WTC11 (cell line): ENCODE measurements around the gene EEA1. TPM values are rescaled to one million over a fixed set of nuclear protein-coding genes. Genes with fewer than 3 reads are reported as not detected.

Experiments
- ATAC-seq: fragments of 200-7000 bp; cut with Tn5 transposase; 2 replicates; pipeline ENCODE4 v1.10.0; 2021; ENCODE audit warnings: mild to moderate bottlenecking, moderate library complexity
- CTCF ChIA-PET: fragments of 300-600 bp; sonication (Branson Sonifier 250); formaldehyde crosslinking; loops from one replicate; lab custom pipeline; 2021; ENCODE audit warnings: antibody characterized with exemption; lab: Charles Lee
- POLR2A ChIA-PET: fragments of 350-600 bp; sonication (Branson Sonifier 250); formaldehyde crosslinking; loops from one replicate; lab custom pipeline; 2021; ENCODE audit warnings: antibody characterized with exemption; lab: Charles Lee
- DNase-seq: peaks from one replicate; pipeline ENCODE4 v3.0.0; 2021; ENCODE audit warnings: low spot score
- H3K27ac Mint-ChIP-seq: 2 replicates; pipeline ENCODE4 v1.8.0; 2021; ENCODE audit warnings: mixed read lengths
- H3K27me3 Mint-ChIP-seq: 2 replicates; pipeline ENCODE4 v1.8.0; 2021; ENCODE audit warnings: low read depth, mild to moderate bottlenecking, moderate library complexity, mixed read lengths
- H3K36me3 Mint-ChIP-seq: 2 replicates; pipeline ENCODE4 v1.8.0; 2021; ENCODE audit warnings: mixed read lengths
- H3K4me1 Mint-ChIP-seq: 2 replicates; pipeline ENCODE4 v1.8.0; 2022; ENCODE audit warnings: mixed read lengths
- H3K4me3 Mint-ChIP-seq: 2 replicates; pipeline ENCODE4 v1.8.0; 2021; ENCODE audit warnings: mild to moderate bottlenecking, moderate library complexity, mixed read lengths
- H3K9me3 Mint-ChIP-seq: 2 replicates; pipeline ENCODE4 v1.8.0; 2021; ENCODE audit warnings: mixed read lengths
- CREB1 ChIP-seq: sonication (generic); formaldehyde crosslinking; IDR thresholded peaks from 2 replicates; pipeline ENCODE4 v1.8.0; 2023; ENCODE audit warnings: mild to moderate bottlenecking, missing genetic modification reagents
- FOXP1 ChIP-seq: sonication (generic); formaldehyde crosslinking; IDR thresholded peaks from 2 replicates; pipeline ENCODE4 v1.8.0; 2022; ENCODE audit warnings: missing genetic modification reagents, mild to moderate bottlenecking, moderate library complexity, borderline replicate concordance
- HMGA2 ChIP-seq: fragments of 250-450 bp; sonication (Bioruptor Pico); IDR thresholded peaks from 2 replicates; pipeline ENCODE4 v1.4.0; 2021; ENCODE audit warnings: mild to moderate bottlenecking, moderate library complexity
- KAT7 ChIP-seq: sonication (generic); formaldehyde crosslinking; IDR thresholded peaks from 2 replicates; pipeline ENCODE4 v1.8.1; 2023; ENCODE audit warnings: missing genetic modification reagents, mild to moderate bottlenecking, borderline replicate concordance
- MYBL2 ChIP-seq: sonication (generic); formaldehyde crosslinking; IDR thresholded peaks from 2 replicates; pipeline ENCODE4 v1.8.1; 2023; ENCODE audit warnings: mild to moderate bottlenecking, moderate library complexity, missing genetic modification reagents
- NR3C1 ChIP-seq: sonication (generic); formaldehyde crosslinking; conservative IDR thresholded peaks from 2 replicates; pipeline ENCODE4 v1.8.1; 2023; ENCODE audit warnings: low read depth, mild to moderate bottlenecking, missing genetic modification reagents
- OVOL2 ChIP-seq: fragments of 250-450 bp; sonication (Bioruptor Pico); IDR thresholded peaks from 2 replicates; pipeline ENCODE4 v1.9.0; 2021; ENCODE audit warnings: mild to moderate bottlenecking, borderline replicate concordance
- SMAD3 ChIP-seq: sonication (generic); formaldehyde crosslinking; IDR thresholded peaks from 2 replicates; pipeline ENCODE4 v1.8.0; 2022; ENCODE audit warnings: missing genetic modification reagents, mild to moderate bottlenecking, borderline replicate concordance
- SOX15 ChIP-seq: fragments of 250-450 bp; sonication (Bioruptor Pico); IDR thresholded peaks from 2 replicates; pipeline ENCODE4 v1.9.0; 2021; ENCODE audit warnings: mild to moderate bottlenecking
- ZNF263 ChIP-seq: sonication (generic); formaldehyde crosslinking; IDR thresholded peaks from 2 replicates; pipeline ENCODE4 v1.8.1; 2022; ENCODE audit warnings: low read depth, mild to moderate bottlenecking, moderate library complexity, missing genetic modification reagents
- ZNF317 ChIP-seq: sonication (generic); formaldehyde crosslinking; IDR thresholded peaks from 2 replicates; pipeline ENCODE4 v1.8.1; 2023; ENCODE audit warnings: low read depth, mild to moderate bottlenecking, moderate library complexity, missing genetic modification reagents, borderline replicate concordance
- total RNA-seq: library from RNA; stranded (reverse); gene quantifications from 3 replicates; pipeline ENCODE4 v1.2.3, GENCODE V29; 2021
- TF ChIP-seq, protein P1 (sequence below): fragments of 250-450 bp; sonication (Bioruptor Pico); IDR thresholded peaks from 2 replicates; pipeline ENCODE4 v1.9.0; 2021; ENCODE audit warnings: moderate library complexity, mild to moderate bottlenecking, inconsistent platforms, borderline replicate concordance
- TF ChIP-seq, protein P2 (sequence below): sonication (generic); formaldehyde crosslinking; IDR thresholded peaks from 2 replicates; pipeline ENCODE4 v1.8.1; 2023; ENCODE audit warnings: mild to moderate bottlenecking, missing genetic modification reagents, moderate library complexity
- TF ChIP-seq, protein P3 (sequence below): sonication (generic); formaldehyde crosslinking; IDR thresholded peaks from 2 replicates; pipeline ENCODE4 v1.8.1; 2023; ENCODE audit warnings: mild to moderate bottlenecking, missing genetic modification reagents
- TF ChIP-seq, protein P4 (sequence below): sonication (generic); formaldehyde crosslinking; IDR thresholded peaks from 2 replicates; pipeline ENCODE4 v1.8.0; 2023; ENCODE audit warnings: mild to moderate bottlenecking, missing genetic modification reagents
- TF ChIP-seq, protein P5 (sequence below): sonication (generic); formaldehyde crosslinking; IDR thresholded peaks from 2 replicates; pipeline ENCODE4 v1.8.1; 2022; ENCODE audit warnings: mild to moderate bottlenecking, missing genetic modification reagents, moderate library complexity, borderline replicate concordance

EEA1 gene
- total RNA-seq, 1 experiment from 2014 or later = 20.3 TPM

DNA sequence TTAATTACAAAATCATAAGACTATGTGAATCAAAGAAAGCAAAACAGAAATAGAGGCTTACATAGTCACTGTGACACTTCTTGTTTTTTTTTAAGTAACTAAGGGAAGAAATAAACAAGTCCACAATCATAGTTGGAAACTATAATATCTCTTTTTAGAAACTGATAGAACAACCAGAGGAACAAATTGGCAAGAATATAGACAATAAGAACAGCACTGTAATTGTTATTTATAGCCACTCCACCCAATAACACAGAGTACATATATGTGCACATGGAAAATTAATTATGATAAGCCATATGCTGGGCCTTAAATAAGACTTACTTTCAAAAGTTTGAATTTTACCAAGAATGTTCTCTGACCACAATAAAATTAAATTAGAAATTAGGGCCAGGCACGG lies 125.2 kb downstream of the EEA1 start:
- CTCF ChIA-PET = no interaction called here
- TF ChIP-seq, protein P1, sequence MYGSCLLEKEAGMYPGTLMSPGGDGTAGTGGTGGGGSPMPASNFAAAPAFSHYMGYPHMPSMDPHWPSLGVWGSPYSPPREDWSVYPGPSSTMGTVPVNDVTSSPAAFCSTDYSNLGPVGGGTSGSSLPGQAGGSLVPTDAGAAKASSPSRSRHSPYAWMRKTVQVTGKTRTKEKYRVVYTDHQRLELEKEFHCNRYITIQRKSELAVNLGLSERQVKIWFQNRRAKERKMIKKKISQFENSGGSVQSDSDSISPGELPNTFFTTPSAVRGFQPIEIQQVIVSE = no peak
- TF ChIP-seq, all 79 proteins: peak for 0
- Mint-ChIP-seq H3K9me3 (no peaks in the 10 kb centered on the region), H3K36me3 (peaks cover 14% of the 10 kb centered on the region), H3K4me1 (no peaks in the 10 kb centered on the region), H3K27ac (no peak overlapping the region), H3K4me3 (no peak overlapping the region), H3K27me3 (no peaks in the 10 kb centered on the region)
- POLR2A ChIA-PET = no interaction called here
- ATAC-seq = no peak
- DNase-seq = no peak

DNA sequence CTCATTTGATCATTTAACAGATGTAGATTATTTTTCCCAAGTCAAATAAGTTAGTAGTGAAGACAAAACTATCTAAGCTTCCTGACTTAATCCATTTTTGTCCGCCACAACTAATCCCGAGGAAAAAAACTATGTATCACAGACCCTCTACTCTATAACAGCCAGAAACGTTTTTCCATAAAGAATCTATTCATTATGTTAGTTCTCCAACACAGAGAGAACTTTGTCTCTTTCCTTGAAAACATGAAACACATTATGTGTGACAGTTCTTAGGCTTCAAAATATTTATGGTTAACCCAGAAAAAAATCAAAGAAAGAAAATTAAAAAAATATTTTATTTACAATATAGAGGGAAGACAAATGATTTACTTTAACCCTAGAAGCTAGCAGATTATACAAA lies 126.2 kb downstream of the EEA1 start:
- Mint-ChIP-seq H3K27ac (no peak overlapping the region), H3K27me3 (no peaks in the 10 kb centered on the region), H3K4me3 (no peak overlapping the region), H3K9me3 (no peaks in the 10 kb centered on the region), H3K4me1 (no peaks in the 10 kb centered on the region), H3K36me3 (peaks cover 17% of the 10 kb centered on the region)
- no peak for TF ChIP-seq NR3C1 (CRISPR knock-in tag)
- TF ChIP-seq, protein P1 = no peak
- DNase-seq (no peak), ATAC-seq (no peak)
- ChIA-PET CTCF (no interaction called here), POLR2A (no interaction called here)

DNA sequence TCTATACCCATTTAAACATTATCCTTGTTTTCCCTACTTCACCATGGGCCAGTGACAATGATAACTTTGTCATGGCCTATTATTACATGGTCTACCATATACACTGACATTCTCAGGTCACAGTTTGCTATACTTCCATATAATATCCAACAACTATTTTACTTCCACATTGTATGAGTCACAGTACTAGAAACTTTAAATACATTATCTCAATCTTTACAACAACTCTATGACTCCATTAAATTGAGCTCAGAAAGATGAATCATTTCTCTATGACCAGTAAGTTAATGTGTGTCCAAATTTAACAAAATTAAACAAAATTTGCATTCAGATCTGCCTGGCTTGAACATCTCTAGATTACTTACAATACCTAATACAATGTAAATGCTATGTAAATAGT lies 132.4 kb downstream of the EEA1 start:
- Mint-ChIP-seq H3K36me3 (peaks cover 32% of the 10 kb centered on the region), H3K27me3 (no peaks in the 10 kb centered on the region), H3K4me1 (no peaks in the 10 kb centered on the region), H3K9me3 (peaks cover 10% of the 10 kb centered on the region), H3K27ac (no peak overlapping the region), H3K4me3 (no peak overlapping the region)
- TF ChIP-seq NR3C1 (CRISPR knock-in tag) = no peak
- no peak for TF ChIP-seq ZNF317 (CRISPR knock-in tag)
- no peak for TF ChIP-seq SMAD3 (CRISPR knock-in tag)
- TF ChIP-seq, protein P2, sequence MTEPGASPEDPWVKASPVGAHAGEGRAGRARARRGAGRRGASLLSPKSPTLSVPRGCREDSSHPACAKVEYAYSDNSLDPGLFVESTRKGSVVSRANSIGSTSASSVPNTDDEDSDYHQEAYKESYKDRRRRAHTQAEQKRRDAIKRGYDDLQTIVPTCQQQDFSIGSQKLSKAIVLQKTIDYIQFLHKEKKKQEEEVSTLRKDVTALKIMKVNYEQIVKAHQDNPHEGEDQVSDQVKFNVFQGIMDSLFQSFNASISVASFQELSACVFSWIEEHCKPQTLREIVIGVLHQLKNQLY (CRISPR knock-in tag) = no peak
- no peak for TF ChIP-seq CREB1 (CRISPR knock-in tag)
- no peak for TF ChIP-seq ZNF263 (CRISPR knock-in tag)
- TF ChIP-seq KAT7 (CRISPR knock-in tag) = no peak
- TF ChIP-seq HMGA2 = no peak
- TF ChIP-seq FOXP1 (CRISPR knock-in tag) = no peak
- TF ChIP-seq, protein P3, sequence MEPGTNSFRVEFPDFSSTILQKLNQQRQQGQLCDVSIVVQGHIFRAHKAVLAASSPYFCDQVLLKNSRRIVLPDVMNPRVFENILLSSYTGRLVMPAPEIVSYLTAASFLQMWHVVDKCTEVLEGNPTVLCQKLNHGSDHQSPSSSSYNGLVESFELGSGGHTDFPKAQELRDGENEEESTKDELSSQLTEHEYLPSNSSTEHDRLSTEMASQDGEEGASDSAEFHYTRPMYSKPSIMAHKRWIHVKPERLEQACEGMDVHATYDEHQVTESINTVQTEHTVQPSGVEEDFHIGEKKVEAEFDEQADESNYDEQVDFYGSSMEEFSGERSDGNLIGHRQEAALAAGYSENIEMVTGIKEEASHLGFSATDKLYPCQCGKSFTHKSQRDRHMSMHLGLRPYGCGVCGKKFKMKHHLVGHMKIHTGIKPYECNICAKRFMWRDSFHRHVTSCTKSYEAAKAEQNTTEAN (CRISPR knock-in tag) = no peak
- TF ChIP-seq OVOL2 = no peak
- no peak for TF ChIP-seq MYBL2 (CRISPR knock-in tag)
- no peak for TF ChIP-seq SOX15
- TF ChIP-seq, protein P4, sequence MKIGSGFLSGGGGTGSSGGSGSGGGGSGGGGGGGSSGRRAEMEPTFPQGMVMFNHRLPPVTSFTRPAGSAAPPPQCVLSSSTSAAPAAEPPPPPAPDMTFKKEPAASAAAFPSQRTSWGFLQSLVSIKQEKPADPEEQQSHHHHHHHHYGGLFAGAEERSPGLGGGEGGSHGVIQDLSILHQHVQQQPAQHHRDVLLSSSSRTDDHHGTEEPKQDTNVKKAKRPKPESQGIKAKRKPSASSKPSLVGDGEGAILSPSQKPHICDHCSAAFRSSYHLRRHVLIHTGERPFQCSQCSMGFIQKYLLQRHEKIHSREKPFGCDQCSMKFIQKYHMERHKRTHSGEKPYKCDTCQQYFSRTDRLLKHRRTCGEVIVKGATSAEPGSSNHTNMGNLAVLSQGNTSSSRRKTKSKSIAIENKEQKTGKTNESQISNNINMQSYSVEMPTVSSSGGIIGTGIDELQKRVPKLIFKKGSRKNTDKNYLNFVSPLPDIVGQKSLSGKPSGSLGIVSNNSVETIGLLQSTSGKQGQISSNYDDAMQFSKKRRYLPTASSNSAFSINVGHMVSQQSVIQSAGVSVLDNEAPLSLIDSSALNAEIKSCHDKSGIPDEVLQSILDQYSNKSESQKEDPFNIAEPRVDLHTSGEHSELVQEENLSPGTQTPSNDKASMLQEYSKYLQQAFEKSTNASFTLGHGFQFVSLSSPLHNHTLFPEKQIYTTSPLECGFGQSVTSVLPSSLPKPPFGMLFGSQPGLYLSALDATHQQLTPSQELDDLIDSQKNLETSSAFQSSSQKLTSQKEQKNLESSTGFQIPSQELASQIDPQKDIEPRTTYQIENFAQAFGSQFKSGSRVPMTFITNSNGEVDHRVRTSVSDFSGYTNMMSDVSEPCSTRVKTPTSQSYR (CRISPR knock-in tag) = no peak
- TF ChIP-seq, protein P5, sequence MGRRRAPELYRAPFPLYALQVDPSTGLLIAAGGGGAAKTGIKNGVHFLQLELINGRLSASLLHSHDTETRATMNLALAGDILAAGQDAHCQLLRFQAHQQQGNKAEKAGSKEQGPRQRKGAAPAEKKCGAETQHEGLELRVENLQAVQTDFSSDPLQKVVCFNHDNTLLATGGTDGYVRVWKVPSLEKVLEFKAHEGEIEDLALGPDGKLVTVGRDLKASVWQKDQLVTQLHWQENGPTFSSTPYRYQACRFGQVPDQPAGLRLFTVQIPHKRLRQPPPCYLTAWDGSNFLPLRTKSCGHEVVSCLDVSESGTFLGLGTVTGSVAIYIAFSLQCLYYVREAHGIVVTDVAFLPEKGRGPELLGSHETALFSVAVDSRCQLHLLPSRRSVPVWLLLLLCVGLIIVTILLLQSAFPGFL (CRISPR knock-in tag) = no peak
- no peak for ATAC-seq
- no peak for DNase-seq
- CTCF ChIA-PET = no interaction called here
- POLR2A ChIA-PET = no interaction called here
